Measurements from ENCODE around the gene SLC25A41. TPM values are rescaled to one million over a fixed set of nuclear protein-coding genes. Genes with fewer than 3 reads are reported as not detected.
"Not testable (repeated sequence)": the region's sequence is repeated elsewhere in the genome, so short reads cannot be mapped to it uniquely, and the experiment has no call there.

Gene SLC25A41
- total and polyA plus RNA-seq, 11 donors, result 0.17 to 1.4 (median 0.50) TPM; not detected in 2

DNA sequence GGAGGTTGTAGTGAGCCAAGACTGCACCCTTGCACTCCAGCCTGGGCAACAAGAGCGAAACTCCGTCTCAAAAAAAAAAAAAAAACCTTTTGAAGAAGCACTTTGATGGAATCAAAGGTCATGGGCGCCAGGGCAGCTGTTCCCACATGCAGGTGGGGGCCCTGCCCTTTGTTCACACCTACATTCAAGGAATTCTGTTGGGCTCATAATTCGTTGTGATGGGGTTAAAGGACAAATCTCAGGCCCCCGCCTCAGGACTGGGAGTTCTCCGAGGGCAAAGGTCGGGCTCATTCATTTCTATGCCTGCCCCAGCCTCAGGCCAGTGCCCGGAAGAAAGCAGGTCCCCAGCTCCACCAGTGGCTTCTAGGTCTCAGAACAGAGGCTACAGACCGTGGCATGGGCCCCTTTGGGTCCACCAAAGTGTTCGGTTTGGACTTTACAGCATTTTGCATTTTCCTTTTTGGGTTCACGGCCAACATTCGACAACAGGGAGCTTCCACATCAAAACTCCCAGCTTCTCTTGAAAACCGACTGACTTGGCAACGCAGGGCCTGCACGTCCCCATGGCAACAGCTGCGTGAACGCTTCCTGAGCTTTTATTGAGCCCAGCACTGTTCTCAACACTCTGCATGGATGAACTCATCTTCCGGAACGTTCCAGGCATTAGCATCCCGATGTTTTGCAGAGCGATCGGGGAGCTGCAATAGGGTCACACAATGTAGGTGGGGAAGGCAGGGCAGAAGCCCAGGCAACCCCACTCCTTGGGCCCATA lies 30.5 kb downstream of the SLC25A41 start:
- no peak overlapping the region for H3K4me3 ChIP-seq
- H3K27ac ChIP-seq, result no peak overlapping the region
- H3K9me3 ChIP-seq, result no peaks in the 10 kb centered on the region
- 59 to 77% (median 64%) methylated on average over 16 to 22 of the region's 22 CpGs for WGBS, 4 donors
- H3K27me3 ChIP-seq, result no peaks in the 10 kb centered on the region
- no peaks in the 10 kb centered on the region for H3K4me1 ChIP-seq
- H3K36me3 ChIP-seq, result no peaks in the 10 kb centered on the region
- TF ChIP-seq, protein P1, sequence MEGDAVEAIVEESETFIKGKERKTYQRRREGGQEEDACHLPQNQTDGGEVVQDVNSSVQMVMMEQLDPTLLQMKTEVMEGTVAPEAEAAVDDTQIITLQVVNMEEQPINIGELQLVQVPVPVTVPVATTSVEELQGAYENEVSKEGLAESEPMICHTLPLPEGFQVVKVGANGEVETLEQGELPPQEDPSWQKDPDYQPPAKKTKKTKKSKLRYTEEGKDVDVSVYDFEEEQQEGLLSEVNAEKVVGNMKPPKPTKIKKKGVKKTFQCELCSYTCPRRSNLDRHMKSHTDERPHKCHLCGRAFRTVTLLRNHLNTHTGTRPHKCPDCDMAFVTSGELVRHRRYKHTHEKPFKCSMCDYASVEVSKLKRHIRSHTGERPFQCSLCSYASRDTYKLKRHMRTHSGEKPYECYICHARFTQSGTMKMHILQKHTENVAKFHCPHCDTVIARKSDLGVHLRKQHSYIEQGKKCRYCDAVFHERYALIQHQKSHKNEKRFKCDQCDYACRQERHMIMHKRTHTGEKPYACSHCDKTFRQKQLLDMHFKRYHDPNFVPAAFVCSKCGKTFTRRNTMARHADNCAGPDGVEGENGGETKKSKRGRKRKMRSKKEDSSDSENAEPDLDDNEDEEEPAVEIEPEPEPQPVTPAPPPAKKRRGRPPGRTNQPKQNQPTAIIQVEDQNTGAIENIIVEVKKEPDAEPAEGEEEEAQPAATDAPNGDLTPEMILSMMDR (IDR thresholded peaks at IDR 0.05), result no peak
- TF ChIP-seq POLR2A (IDR thresholded peaks at IDR 0.05), result no peak
- intact Hi-C loops (cut with DNase I), result no loop called here
- DNase-seq (no peak), ATAC-seq (peak in 3 of 4 donors; percentile 41 to 56 (median 48))

- no peaks in the 10 kb centered on the region for H3K36me3 ChIP-seq
- no peak overlapping the region for H3K4me3 ChIP-seq
- intact Hi-C loops (cut with DNase I), result no loop called here
- no peak overlapping the region for H3K27ac ChIP-seq
- no peaks in the 10 kb centered on the region for H3K27me3 ChIP-seq
- H3K9me3 ChIP-seq, result no peaks in the 10 kb centered on the region
- WGBS, 4 donors, result 90 to 92% (median 92%) methylated on average over 10 of the region's 10 CpGs
- ATAC-seq (no peak), DNase-seq (no peak)
- TF ChIP-seq, protein P1 (IDR thresholded peaks at IDR 0.05), result no peak
- TF ChIP-seq POLR2A (IDR thresholded peaks at IDR 0.05), result no peak
- no peaks in the 10 kb centered on the region for H3K4me1 ChIP-seq
Measured at GRCh38 chr19:6402058-6402457, 31.5 kb downstream of the SLC25A41 start.

DNA sequence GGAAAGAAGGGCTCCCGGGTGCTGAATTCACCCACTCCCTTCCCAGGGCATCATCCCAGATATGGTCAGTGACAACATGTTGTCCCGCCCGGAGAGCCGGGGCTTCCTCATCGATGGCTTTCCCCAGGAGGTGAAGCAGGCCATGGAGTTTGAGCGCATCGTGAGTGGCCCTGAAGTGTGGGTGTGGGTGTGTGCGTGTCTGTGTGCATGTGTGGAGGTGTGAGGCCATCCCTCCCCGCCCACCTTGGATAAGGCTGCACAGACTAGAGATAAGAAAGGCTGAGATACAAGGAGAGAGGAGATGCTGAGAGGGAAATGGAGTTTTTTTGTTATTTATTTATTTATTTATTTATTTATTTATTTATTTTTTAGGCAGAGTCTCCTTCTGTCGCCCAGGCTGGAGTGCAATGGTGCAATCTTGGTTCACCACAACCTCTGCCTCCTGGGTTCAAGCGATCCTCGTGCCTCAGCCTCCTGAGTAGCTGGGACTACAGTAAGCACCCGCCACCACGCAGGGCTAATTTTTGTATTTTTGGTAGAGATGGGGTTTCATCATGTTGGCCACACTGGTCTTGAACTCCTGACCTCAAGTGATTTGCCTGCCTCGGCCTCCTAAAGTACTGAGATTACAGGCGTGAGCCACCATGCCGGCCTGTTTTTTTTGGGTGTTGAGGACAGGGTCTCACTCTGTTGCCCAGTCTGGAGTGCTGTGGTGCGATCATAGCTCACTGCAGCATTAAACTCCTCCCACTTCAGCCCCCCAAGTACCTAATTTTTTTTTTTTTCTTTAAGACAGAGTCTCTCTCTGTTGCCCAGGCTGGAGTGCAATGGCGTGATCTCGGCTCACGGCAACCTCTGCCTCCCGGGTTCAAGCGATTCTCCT lies 33.3 kb downstream of the SLC25A41 start:
- H3K36me3 ChIP-seq; H3K4me1 ChIP-seq; H3K9me3 ChIP-seq; ATAC-seq; H3K27ac ChIP-seq; H3K4me3 ChIP-seq; intact Hi-C loops (cut with DNase I); H3K27me3 ChIP-seq; DNase-seq: not testable (repeated sequence)
- WGBS, 4 donors, result 87 to 90% (median 88%) methylated on average over 23 of the region's 23 CpGs

GRCh38 chr19:6396305-6396704 lies 37.3 kb downstream of the SLC25A41 start:
- H3K4me3 ChIP-seq, result no peak overlapping the region
- H3K27me3 ChIP-seq, result no peaks in the 10 kb centered on the region
- TF ChIP-seq, protein P1 (IDR thresholded peaks at IDR 0.05), result no peak
- no peak for TF ChIP-seq POLR2A (IDR thresholded peaks at IDR 0.05)
- no peak for DNase-seq
- no peak overlapping the region for H3K27ac ChIP-seq
- H3K36me3 ChIP-seq, result peaks cover 0 to 9% (median 0%) of the 10 kb centered on the region in 9 donors
- intact Hi-C loops (cut with DNase I), result no loop called here
- H3K9me3 ChIP-seq, result no peaks in the 10 kb centered on the region
- no peak for ATAC-seq
- H3K4me1 ChIP-seq, result peaks cover 0 to 17% (median 10%) of the 10 kb centered on the region in 12 donors
- WGBS, 4 donors, result 88 to 92% (median 91%) methylated on average over 12 of the region's 12 CpGs
